Activated CD4-positive, alpha-beta T cell treated with anti-CD3 and anti-CD28 coated beads for 36 hours (primary cell): ENCODE results near the gene NCAM2. TPM values are rescaled to one million over a fixed set of nuclear protein-coding genes. Genes with fewer than 3 reads are reported as not detected.

Experiments
- ATAC-seq: fragments of 200-7000 bp; cut with Tn5 transposase; one replicate; pipeline ENCODE4 v1.10.0; 2021; ENCODE audit warnings: mild to moderate bottlenecking, moderate library complexity
- CTCF ChIA-PET: fragments of 350-600 bp; sonication (Branson Sonifier 250); formaldehyde crosslinking; loops from one replicate; lab custom pipeline; 2021; ENCODE audit warnings: antibody characterized with exemption; lab: Charles Lee
- POLR2A ChIA-PET: fragments of 350-600 bp; sonication (Branson Sonifier 250); formaldehyde crosslinking; loops from one replicate; lab custom pipeline; 2021; ENCODE audit warnings: antibody characterized with exemption, inconsistent platforms; lab: Charles Lee
- DNase-seq: peaks from one replicate; pipeline ENCODE4 v3.0.0-alpha.2; 2020
- H3K27ac Mint-ChIP-seq: one replicate; pipeline ENCODE4 v1.8.0; 2021; ENCODE audit warnings: mixed read lengths
- H3K27me3 Mint-ChIP-seq: one replicate; pipeline ENCODE4 v1.8.0; 2021; ENCODE audit warnings: mixed read lengths
- H3K36me3 Mint-ChIP-seq: one replicate; pipeline ENCODE4 v1.8.0; 2021; ENCODE audit warnings: low read depth, mixed read lengths
- H3K4me1 Mint-ChIP-seq: one replicate; pipeline ENCODE4 v1.8.0; 2021; ENCODE audit warnings: mixed read lengths
- H3K4me3 Mint-ChIP-seq: one replicate; pipeline ENCODE4 v1.8.0; 2021; ENCODE audit warnings: mild to moderate bottlenecking, moderate library complexity, mixed read lengths
- H3K9me3 Mint-ChIP-seq: one replicate; pipeline ENCODE4 v1.8.0; 2021; ENCODE audit warnings: low read depth, mixed read lengths
- intact Hi-C, 2 experiments: fragments of 100-400 bp; cut with DNase I in 1 of 2; cut with micrococcal nuclease in 1 of 2; formaldehyde crosslinking; loops; one replicate each; pipeline versions ENCODE4 v1.14.2 to v1.15.1; 2022 to 2024; cut with DNase I, micrococcal nuclease
- total RNA-seq, 2 experiments: library from RNA; stranded (reverse); gene quantifications; one replicate each; pipeline ENCODE4 v1.2.3, GENCODE V29; 2021

NCAM2 gene
- total RNA-seq, 2 experiments from 2014 or later: not detected

DNA sequence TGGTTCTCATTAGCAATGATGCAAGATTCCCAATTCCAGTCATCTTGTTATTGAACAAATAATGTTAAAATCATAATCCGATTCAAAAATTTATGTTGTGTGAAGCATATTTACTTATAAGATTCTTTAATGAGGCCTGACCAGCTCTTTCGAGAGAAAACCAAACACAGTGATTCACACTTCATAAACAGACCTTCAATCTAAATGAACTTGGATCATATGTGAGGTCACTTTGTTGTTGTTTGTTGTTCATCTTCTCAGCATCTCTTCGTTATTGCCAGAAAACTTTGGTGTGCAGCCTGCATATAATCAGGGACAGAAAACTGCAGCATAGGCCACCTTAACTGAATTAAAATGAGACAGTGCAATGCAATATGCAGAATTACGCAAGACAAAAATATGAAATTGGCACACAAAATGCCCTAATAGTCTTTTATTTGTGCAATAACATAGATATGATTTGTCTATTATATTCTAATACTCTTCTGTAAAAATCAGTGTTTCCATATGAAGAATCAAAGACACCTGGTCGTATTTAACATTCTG is 30.1 kb downstream of the NCAM2 start:
- DNase-seq (no peak), ATAC-seq (no peak)
- ChIA-PET CTCF (no interaction called here), POLR2A (no interaction called here)
- Mint-ChIP-seq H3K9me3 (no peaks in the 10 kb centered on the region), H3K4me1 (no peaks in the 10 kb centered on the region), H3K27ac (no peak overlapping the region), H3K27me3 (no peaks in the 10 kb centered on the region), H3K4me3 (no peak overlapping the region), H3K36me3 (no peaks in the 10 kb centered on the region)
- intact Hi-C loops: no loop called here

DNA sequence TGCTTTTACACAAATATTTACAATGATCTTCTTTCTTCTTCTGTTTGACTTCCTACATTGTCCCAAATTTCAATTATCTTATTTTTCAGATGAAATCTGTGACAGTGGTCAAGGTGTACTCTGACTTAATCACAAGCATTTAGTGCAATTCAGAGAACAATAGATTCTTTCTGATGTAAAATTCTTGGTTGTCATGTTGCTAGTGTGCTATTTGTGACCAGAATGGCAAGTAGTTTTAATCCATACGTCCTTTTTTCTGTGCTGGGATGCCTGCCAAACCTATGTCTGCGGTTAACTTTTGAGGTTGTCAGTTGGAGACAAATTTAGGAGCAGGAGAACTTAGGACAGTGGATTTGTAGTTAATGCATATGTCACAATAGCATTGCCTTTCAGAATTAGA is 31.0 kb downstream of the NCAM2 start:
- ATAC-seq: no peak
- H3K27ac Mint-ChIP-seq: no peak overlapping the region
- H3K4me3 Mint-ChIP-seq: no peak overlapping the region
- intact Hi-C loops: no loop called here
- no peaks in the 10 kb centered on the region for H3K9me3 Mint-ChIP-seq
- no peaks in the 10 kb centered on the region for H3K27me3 Mint-ChIP-seq
- CTCF ChIA-PET: no interaction called here
- POLR2A ChIA-PET: no interaction called here
- no peak for DNase-seq
- no peaks in the 10 kb centered on the region for H3K36me3 Mint-ChIP-seq
- H3K4me1 Mint-ChIP-seq: no peaks in the 10 kb centered on the region

DNA sequence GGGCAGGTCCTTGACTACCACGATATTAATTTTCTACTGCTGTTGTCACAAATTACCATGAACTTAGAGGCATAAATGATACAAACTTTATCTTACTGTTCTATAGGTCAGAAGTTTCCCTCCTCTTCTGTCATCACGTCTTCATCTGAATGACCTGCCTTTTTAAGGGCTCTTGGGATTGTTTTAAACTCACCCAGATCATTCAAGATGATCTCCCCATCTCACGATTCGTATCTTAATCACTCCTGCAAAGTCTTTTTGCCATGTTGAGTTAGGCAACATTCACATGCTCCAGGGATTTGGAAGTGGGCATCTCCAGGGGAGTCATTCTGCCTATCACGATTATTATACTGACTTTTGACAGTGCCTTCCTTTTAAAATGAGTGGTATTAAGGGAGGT is 32.1 kb downstream of the NCAM2 start:
- Mint-ChIP-seq H3K27ac (no peak overlapping the region), H3K27me3 (no peaks in the 10 kb centered on the region), H3K9me3 (no peaks in the 10 kb centered on the region), H3K36me3 (no peaks in the 10 kb centered on the region), H3K4me1 (no peaks in the 10 kb centered on the region), H3K4me3 (no peak overlapping the region)
- ATAC-seq (no peak), DNase-seq (no peak)
- ChIA-PET POLR2A (no interaction called here), CTCF (no interaction called here)
- intact Hi-C loops: no loop called here

DNA sequence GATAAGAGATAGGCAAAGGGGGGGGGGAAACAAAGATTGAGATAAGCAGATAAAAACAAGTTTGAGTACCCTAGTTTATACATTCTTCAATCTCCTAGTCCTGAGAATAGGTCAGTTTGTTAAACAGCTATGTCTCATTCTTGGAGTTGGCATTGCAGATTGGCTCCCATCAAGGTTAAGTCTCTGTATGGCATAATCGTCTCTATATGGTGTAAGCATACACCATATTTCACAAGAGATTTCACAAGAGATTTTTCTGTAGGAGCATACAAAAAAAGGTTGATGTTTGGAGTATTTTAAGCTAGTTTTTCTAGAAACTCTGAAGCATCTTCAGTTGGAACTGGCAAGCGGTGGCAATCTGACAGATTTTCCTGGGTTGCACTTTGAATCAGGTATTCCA is 35.8 kb downstream of the NCAM2 start:
- no peaks in the 10 kb centered on the region for H3K36me3 Mint-ChIP-seq
- no peaks in the 10 kb centered on the region for H3K9me3 Mint-ChIP-seq
- ChIA-PET POLR2A (no interaction called here), CTCF (interaction anchor here (0.6 kb wide), 1 partner anchor 410 kb away, joined by 3 read pairs; no protein-coding TSS in a partner anchor)
- H3K27me3 Mint-ChIP-seq: no peaks in the 10 kb centered on the region
- no peak for ATAC-seq
- no peak overlapping the region for H3K4me3 Mint-ChIP-seq
- H3K27ac Mint-ChIP-seq: no peak overlapping the region
- intact Hi-C loops: no loop called here
- no peak for DNase-seq
- H3K4me1 Mint-ChIP-seq: no peaks in the 10 kb centered on the region

DNA sequence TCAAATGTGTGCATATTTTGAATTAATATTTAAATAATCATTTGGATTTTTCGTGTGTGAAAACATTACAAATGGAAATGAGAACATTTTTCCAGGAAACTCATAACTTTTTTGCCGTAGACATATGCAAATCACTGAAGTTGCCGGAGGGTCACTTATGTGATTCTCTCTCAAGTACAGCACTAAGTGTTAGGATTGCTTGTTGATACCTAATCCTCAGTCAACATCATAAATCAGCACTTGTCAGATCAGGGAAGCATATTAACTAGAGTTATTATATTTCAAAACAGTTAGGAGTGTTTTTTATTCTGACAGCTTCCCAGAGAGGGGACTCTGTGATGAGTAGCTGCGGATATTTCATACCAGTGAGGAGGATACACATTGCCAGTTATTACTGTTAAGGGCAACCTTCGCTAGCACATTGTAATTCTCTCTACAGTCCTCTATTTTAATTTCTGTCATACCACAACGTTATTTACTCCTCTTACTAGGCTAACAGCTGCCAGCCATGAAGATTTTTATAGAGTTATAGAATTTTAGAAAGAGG is 41.5 kb downstream of the NCAM2 start:
- ATAC-seq (no peak), DNase-seq (no peak)
- H3K4me1 Mint-ChIP-seq: no peaks in the 10 kb centered on the region
- no peaks in the 10 kb centered on the region for H3K9me3 Mint-ChIP-seq
- H3K27ac Mint-ChIP-seq: no peak overlapping the region
- no peaks in the 10 kb centered on the region for H3K36me3 Mint-ChIP-seq
- intact Hi-C loops: no loop called here
- ChIA-PET CTCF (no interaction called here), POLR2A (no interaction called here)
- H3K27me3 Mint-ChIP-seq: no peaks in the 10 kb centered on the region
- no peak overlapping the region for H3K4me3 Mint-ChIP-seq

DNA sequence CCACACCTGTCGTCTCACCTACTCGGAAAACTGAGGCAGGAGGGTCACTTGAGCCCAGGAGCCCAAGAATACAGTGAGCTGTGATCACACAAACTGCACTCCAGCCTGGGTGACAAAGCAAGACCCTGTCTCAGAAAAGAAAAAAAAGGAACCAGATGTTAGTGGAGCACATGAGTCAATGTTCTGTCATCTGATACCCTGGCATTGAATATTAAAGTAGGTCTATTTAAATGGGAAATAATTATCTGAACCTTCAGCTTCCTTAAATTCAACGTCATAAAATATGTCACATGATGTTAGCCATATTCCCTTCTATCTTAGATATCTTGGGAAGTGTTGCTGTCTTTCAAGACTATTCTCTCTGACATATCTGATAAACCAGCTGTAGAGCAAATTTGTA is 47.3 kb downstream of the NCAM2 start:
- Mint-ChIP-seq H3K27ac (no peak overlapping the region), H3K36me3 (no peaks in the 10 kb centered on the region), H3K9me3 (no peaks in the 10 kb centered on the region), H3K27me3 (no peaks in the 10 kb centered on the region), H3K4me3 (no peak overlapping the region), H3K4me1 (no peaks in the 10 kb centered on the region)
- intact Hi-C loops: no loop called here
- POLR2A ChIA-PET: no interaction called here
- CTCF ChIA-PET: no interaction called here
- DNase-seq (no peak), ATAC-seq (no peak)

DNA sequence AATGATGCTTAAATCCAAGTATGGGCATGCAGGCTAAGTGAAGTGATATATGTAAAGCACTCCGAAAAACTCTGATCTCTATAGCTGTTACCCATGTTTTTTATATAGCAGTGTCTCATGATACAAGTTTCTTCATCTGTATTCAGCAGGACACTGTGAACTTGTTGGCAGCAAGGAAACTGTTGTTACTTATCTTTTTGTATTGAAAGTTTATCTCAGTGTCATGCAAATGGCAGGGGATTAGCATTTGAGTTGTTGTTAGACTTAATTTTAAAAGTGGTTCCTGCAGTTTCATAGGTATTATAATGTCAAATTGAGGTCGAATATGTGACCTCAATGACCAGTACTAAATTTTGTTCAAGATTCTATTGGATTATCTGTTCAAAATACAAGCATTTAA is 47.9 kb downstream of the NCAM2 start:
- no peak overlapping the region for H3K4me3 Mint-ChIP-seq
- ATAC-seq (no peak), DNase-seq (no peak)
- no peaks in the 10 kb centered on the region for H3K4me1 Mint-ChIP-seq
- H3K9me3 Mint-ChIP-seq: no peaks in the 10 kb centered on the region
- ChIA-PET POLR2A (no interaction called here), CTCF (no interaction called here)
- intact Hi-C loops: no loop called here
- H3K36me3 Mint-ChIP-seq: no peaks in the 10 kb centered on the region
- H3K27ac Mint-ChIP-seq: no peak overlapping the region
- no peaks in the 10 kb centered on the region for H3K27me3 Mint-ChIP-seq

DNA sequence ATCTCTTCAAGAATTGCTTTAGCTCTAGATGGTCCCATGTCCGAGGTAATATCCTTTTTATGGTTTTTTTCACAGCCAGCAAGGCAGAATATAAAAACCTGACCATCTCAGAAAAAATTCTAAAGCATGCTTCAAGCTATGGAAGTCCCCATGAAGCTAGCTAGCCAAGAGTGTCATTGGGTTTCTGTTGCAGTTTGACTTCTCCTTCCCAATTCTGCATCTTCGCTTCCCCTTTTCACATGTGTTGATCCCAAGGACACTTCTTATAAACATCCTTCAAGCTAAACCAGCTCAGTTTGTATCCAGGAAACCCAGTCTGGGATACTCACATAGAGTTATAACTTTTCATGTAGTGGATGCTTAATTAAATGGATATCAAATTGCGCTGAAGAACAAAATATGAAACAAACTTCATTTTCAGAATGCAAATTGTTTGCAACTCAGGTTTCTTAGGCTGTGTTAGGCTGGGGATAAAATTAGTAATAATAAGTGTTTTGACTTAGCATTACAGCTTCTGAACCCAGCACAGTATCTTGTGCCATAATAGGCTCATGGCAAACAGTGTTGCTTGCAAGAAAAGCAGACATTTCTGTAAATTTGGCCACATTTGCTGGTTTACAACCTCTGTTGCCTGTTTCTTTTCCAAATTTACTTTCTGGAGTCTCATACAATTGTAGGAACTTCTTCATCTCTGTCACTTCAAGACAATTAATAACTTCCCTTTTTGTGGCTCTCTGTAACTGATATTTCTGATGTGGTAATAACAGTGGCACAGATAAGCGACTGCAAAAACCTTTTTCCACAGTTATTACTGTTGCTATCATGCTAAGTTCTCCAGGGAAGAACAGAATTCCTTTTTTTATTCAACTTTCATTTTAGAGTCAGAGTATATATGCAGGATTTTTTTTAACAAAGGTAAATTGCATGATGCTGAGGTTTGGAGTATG is 53.2 kb downstream of the NCAM2 start:
- Mint-ChIP-seq H3K27ac (no peak overlapping the region), H3K27me3 (no peaks in the 10 kb centered on the region), H3K4me1 (no peaks in the 10 kb centered on the region), H3K4me3 (no peak overlapping the region), H3K36me3 (no peaks in the 10 kb centered on the region), H3K9me3 (no peaks in the 10 kb centered on the region)
- DNase-seq: no peak
- ChIA-PET POLR2A (no interaction called here), CTCF (interaction anchor here (0.7 kb wide), 1 partner anchor 1081 kb away, joined by 3 read pairs; no protein-coding TSS in a partner anchor)
- intact Hi-C loops: no loop called here
- ATAC-seq: no peak

DNA sequence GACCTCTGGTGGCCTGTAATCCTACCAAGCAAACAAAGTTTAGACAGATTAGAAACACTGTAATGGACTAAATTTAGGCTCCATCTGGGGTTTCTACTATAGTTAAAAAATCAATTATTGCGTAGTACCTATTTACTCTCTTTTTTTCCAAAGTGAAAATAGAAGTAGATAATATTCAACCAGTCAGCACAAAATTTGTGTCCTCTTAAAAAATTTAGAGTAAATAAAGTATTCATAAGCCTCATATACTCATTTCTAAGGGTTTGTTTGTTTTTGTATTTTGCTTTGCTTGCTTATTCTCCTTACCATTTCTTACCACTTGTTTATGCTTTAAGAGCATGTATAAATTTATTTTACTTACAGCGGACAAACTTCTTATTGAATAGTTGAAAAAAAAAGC is 54.5 kb downstream of the NCAM2 start:
- intact Hi-C loops: no loop called here

DNA sequence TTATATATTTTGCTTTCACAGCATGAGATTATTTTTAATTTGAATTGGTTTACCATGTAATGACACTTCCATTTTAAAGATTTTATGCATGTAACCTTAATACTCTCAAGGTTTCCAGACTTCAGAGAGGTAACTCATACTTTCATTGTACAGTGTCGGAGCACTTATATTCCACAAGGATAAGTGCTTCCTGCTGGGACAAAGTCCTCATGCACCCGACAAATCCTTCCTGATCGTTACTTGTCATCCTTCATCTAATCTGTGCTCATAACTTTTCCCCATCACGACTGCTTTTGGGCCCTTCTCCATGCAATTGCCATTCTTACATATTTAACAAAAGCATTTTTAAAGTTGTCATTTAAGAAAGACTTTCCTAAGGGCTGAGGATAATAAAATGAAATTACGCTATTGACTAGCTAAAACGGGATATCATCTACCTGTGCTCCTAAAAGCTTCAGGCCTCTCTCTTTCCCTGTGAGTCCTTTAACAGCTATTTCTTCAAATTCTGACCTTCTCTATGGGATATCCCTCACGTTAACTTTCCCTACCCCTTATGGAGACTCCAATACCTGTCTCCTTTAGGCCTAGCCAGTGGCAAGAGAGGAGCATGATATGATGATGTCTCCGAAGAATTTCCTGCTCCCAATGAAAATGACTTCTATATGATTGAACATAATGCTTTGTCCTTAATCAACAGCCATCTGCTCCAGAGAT is 59.3 kb downstream of the NCAM2 start:
- no peaks in the 10 kb centered on the region for H3K4me1 Mint-ChIP-seq
- no peak for ATAC-seq
- POLR2A ChIA-PET: no interaction called here
- no peak overlapping the region for H3K4me3 Mint-ChIP-seq
- no peaks in the 10 kb centered on the region for H3K27me3 Mint-ChIP-seq
- H3K27ac Mint-ChIP-seq: no peak overlapping the region
- CTCF ChIA-PET: no interaction called here
- no peaks in the 10 kb centered on the region for H3K36me3 Mint-ChIP-seq
- no peaks in the 10 kb centered on the region for H3K9me3 Mint-ChIP-seq
- intact Hi-C loops: no loop called here
- no peak for DNase-seq

More for the DNA sequence above, 54.5 kb downstream of the NCAM2 start:
- DNase-seq: no peak
- ChIA-PET CTCF (no interaction called here), POLR2A (no interaction called here)
- no peaks in the 10 kb centered on the region for H3K4me1 Mint-ChIP-seq
- no peak overlapping the region for H3K4me3 Mint-ChIP-seq
- H3K27me3 Mint-ChIP-seq: no peaks in the 10 kb centered on the region
- no peak overlapping the region for H3K27ac Mint-ChIP-seq
- ATAC-seq: no peak
- H3K9me3 Mint-ChIP-seq: no peaks in the 10 kb centered on the region
- H3K36me3 Mint-ChIP-seq: no peaks in the 10 kb centered on the region

DNA sequence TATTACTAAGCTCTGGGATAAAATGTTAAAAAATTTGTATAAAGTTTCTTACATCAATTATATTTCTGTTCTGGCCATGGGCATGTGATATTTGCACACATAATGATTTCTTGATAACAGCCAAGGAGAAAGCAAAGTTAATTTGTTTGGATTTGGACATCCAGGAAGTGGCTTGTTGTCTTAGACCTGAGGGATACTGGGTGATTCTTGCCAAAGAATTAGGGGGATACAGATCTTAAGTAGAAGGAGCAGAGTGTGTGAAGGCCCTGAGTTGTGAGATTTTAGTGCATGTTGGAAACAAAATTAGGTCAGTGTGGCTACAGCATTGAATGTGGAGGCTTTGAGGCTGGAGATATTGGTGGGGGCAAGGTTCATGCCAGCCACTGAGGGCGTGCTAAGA is 65.6 kb downstream of the NCAM2 start:
- no peak overlapping the region for H3K4me3 Mint-ChIP-seq
- no peaks in the 10 kb centered on the region for H3K9me3 Mint-ChIP-seq
- ATAC-seq: no peak
- intact Hi-C loops: no loop called here
- H3K36me3 Mint-ChIP-seq: no peaks in the 10 kb centered on the region
- no peak for DNase-seq
- ChIA-PET CTCF (no interaction called here), POLR2A (no interaction called here)
- H3K27ac Mint-ChIP-seq: no peak overlapping the region
- no peaks in the 10 kb centered on the region for H3K4me1 Mint-ChIP-seq
- no peaks in the 10 kb centered on the region for H3K27me3 Mint-ChIP-seq
